Testis (tissue), 2 donors: ENCODE results near the gene MGA.

Experiments used
- POLR2A ChIP-seq: fragments of 450-650 bp; IDR thresholded peaks from one replicate; pipeline ENCODE4 v1.6.1; 2017; ENCODE audit warnings: antibody characterized with exemption, mild to moderate bottlenecking, moderate library complexity
- TF ChIP-seq, protein P1 (sequence below), 3 experiments: fragments of 450-650 bp in 2 of 3; fragments of 200-600 bp in 1 of 3; sonication (generic) in 1 of 3; IDR thresholded peaks; one replicate each; pipeline ENCODE4 v1.5.1; 2016 to 2019; ENCODE audit warnings: antibody characterized with exemption in 3 of 3, mild to moderate bottlenecking in 2 of 3, moderate library complexity in 1 of 3

DNA sequence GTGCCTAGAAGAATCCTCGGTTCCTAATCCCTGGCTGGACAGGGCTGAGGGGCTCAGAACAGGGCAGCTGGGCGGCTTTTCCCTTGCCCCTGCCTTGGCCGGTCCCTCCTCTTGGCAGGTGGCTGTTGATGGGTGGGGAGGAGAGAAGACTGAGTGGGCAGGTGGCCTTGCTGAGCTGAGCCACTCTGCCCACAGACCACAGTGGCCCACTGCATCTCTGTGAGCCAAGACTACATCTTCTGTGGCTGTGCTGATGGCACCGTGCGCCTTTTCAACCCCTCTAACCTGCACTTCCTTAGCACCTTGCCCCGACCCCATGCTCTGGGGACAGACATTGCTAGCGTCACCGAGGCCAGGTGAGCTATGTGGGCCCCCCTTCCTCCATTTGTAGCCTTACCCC, 153.2 kb downstream of the MGA start:
- TF ChIP-seq, protein P1, sequence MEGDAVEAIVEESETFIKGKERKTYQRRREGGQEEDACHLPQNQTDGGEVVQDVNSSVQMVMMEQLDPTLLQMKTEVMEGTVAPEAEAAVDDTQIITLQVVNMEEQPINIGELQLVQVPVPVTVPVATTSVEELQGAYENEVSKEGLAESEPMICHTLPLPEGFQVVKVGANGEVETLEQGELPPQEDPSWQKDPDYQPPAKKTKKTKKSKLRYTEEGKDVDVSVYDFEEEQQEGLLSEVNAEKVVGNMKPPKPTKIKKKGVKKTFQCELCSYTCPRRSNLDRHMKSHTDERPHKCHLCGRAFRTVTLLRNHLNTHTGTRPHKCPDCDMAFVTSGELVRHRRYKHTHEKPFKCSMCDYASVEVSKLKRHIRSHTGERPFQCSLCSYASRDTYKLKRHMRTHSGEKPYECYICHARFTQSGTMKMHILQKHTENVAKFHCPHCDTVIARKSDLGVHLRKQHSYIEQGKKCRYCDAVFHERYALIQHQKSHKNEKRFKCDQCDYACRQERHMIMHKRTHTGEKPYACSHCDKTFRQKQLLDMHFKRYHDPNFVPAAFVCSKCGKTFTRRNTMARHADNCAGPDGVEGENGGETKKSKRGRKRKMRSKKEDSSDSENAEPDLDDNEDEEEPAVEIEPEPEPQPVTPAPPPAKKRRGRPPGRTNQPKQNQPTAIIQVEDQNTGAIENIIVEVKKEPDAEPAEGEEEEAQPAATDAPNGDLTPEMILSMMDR (IDR thresholded peaks at IDR 0.05): no peak
- no peak for TF ChIP-seq POLR2A
